Dendritic cell treated with granulocyte-macrophage colony-stimulating factor and Interleukin-4, amounts not matched to agents 40 ng/mL and 50 ng/mL, for 4 days (primary cell): ENCODE data around the gene VPS36.
"Not testable (repeated sequence)": the region's sequence is repeated elsewhere in the genome, so short reads cannot be mapped to it uniquely, and the experiment has no call there.

Experiments used
- H3K27ac Mint-ChIP-seq: one replicate; pipeline ENCODE4 v1.8.0; 2022; ENCODE audit warnings: mild to moderate bottlenecking, mixed read lengths
- H3K27me3 Mint-ChIP-seq: one replicate; pipeline ENCODE4 v1.8.0; 2022; ENCODE audit warnings: mild to moderate bottlenecking, mixed read lengths
- H3K36me3 Mint-ChIP-seq: one replicate; pipeline ENCODE4 v1.8.0; 2022; ENCODE audit warnings: low read depth, mixed read lengths
- H3K4me1 Mint-ChIP-seq: one replicate; pipeline ENCODE4 v1.8.0; 2022; ENCODE audit warnings: low read depth, mixed read lengths
- H3K4me3 Mint-ChIP-seq: one replicate; pipeline ENCODE4 v1.8.0; 2022; ENCODE audit warnings: mild to moderate bottlenecking, moderate library complexity, mixed read lengths
- H3K9me3 Mint-ChIP-seq: one replicate; pipeline ENCODE4 v1.8.0; 2022; ENCODE audit warnings: mixed read lengths
- intact Hi-C: fragments of 100-400 bp; cut with micrococcal nuclease; formaldehyde crosslinking; loops from one replicate; pipeline ENCODE4 v1.15.0; 2022

Gene VPS36

GRCh38 chr13:52383366-52383765 is 67.1 kb downstream of the VPS36 start:
- Mint-ChIP-seq H3K27ac (no peak overlapping the region), H3K4me3 (no peak overlapping the region), H3K9me3 (no peaks in the 10 kb centered on the region), H3K4me1 (no peaks in the 10 kb centered on the region), H3K27me3 (no peaks in the 10 kb centered on the region), H3K36me3 (no peaks in the 10 kb centered on the region)
- intact Hi-C loops = no loop called here

GRCh38 chr13:52378312-52378711 is 72.1 kb downstream of the VPS36 start:
- Mint-ChIP-seq H3K4me1 (no peaks in the 10 kb centered on the region), H3K9me3 (no peaks in the 10 kb centered on the region), H3K36me3 (no peaks in the 10 kb centered on the region), H3K27ac (no peak overlapping the region), H3K4me3 (no peak overlapping the region), H3K27me3 (no peaks in the 10 kb centered on the region)
- intact Hi-C loops = no loop called here

GRCh38 chr13:52377898-52378297 is 72.5 kb downstream of the VPS36 start:
- H3K9me3 Mint-ChIP-seq = no peaks in the 10 kb centered on the region
- H3K27ac Mint-ChIP-seq = no peak overlapping the region
- intact Hi-C loops = no loop called here
- no peaks in the 10 kb centered on the region for H3K4me1 Mint-ChIP-seq
- no peak overlapping the region for H3K4me3 Mint-ChIP-seq
- H3K36me3 Mint-ChIP-seq = no peaks in the 10 kb centered on the region
- H3K27me3 Mint-ChIP-seq = no peaks in the 10 kb centered on the region

- Mint-ChIP-seq H3K4me3 (no peak overlapping the region), H3K9me3 (no peaks in the 10 kb centered on the region), H3K4me1 (no peaks in the 10 kb centered on the region), H3K36me3 (no peaks in the 10 kb centered on the region), H3K27ac (no peak overlapping the region), H3K27me3 (no peaks in the 10 kb centered on the region)
- intact Hi-C loops = no loop called here
Observed at GRCh38 chr13:52374873-52375411, 75.5 kb downstream of the VPS36 start.

- no peak overlapping the region for H3K4me3 Mint-ChIP-seq
- intact Hi-C loops = no loop called here
- H3K27ac Mint-ChIP-seq = no peak overlapping the region
Observed at GRCh38 chr13:52374389-52374788, 76.0 kb downstream of the VPS36 start.

GRCh38 chr13:52373277-52373676 is 77.2 kb downstream of the VPS36 start:
- H3K9me3 Mint-ChIP-seq, H3K36me3 Mint-ChIP-seq, H3K4me1 Mint-ChIP-seq, H3K27ac Mint-ChIP-seq, intact Hi-C loops, H3K4me3 Mint-ChIP-seq, H3K27me3 Mint-ChIP-seq: not testable (repeated sequence)

More at GRCh38 chr13:52374389-52374788, 76.0 kb downstream of the VPS36 start:
- Mint-ChIP-seq H3K36me3 (no peaks in the 10 kb centered on the region), H3K27me3 (no peaks in the 10 kb centered on the region), H3K9me3 (no peaks in the 10 kb centered on the region), H3K4me1 (no peaks in the 10 kb centered on the region)

- no peaks in the 10 kb centered on the region for H3K27me3 Mint-ChIP-seq
- intact Hi-C loops = no loop called here
- H3K9me3 Mint-ChIP-seq = no peaks in the 10 kb centered on the region
- H3K36me3 Mint-ChIP-seq = no peaks in the 10 kb centered on the region
- no peaks in the 10 kb centered on the region for H3K4me1 Mint-ChIP-seq
- H3K4me3 Mint-ChIP-seq = no peak overlapping the region
- H3K27ac Mint-ChIP-seq = no peak overlapping the region
Observed at GRCh38 chr13:52371736-52372247, 78.6 kb downstream of the VPS36 start.

GRCh38 chr13:52366291-52366690 is 84.1 kb downstream of the VPS36 start:
- H3K36me3 Mint-ChIP-seq = no peaks in the 10 kb centered on the region

More at GRCh38 chr13:52366291-52366690, 84.1 kb downstream of the VPS36 start:
- Mint-ChIP-seq H3K27ac (no peak overlapping the region), H3K9me3 (no peaks in the 10 kb centered on the region), H3K4me1 (no peaks in the 10 kb centered on the region), H3K4me3 (no peak overlapping the region), H3K27me3 (no peaks in the 10 kb centered on the region)
- intact Hi-C loops = no loop called here
